K562 (cell line): Measurements from ENCODE around the gene C16orf95. TPM values are rescaled to one million over a fixed set of nuclear protein-coding genes. Genes with fewer than 3 reads are reported as not detected.

ENCODE experiments used
- CCAR2 ChIP-seq: fragments of 200-400 bp; formaldehyde crosslinking; IDR thresholded peaks from 2 replicates; pipeline ENCODE4 v1.6.1; 2017; ENCODE audit warnings: mild to moderate bottlenecking, low read depth, low read length
- CHD1 ChIP-seq: fragments of 200-600 bp; sonication (generic); IDR thresholded peaks from one replicate; pipeline ENCODE4 v1.6.1; 2012; ENCODE audit warnings: mild to moderate bottlenecking, moderate library complexity, low read length, inconsistent platforms
- E2F5 ChIP-seq: sonication (generic); formaldehyde crosslinking; IDR thresholded peaks from 2 replicates; pipeline ENCODE4 v1.8.0; 2022; ENCODE audit warnings: mild to moderate bottlenecking, missing genetic modification reagents
- HMGN3 ChIP-seq: IDR thresholded peaks from 2 replicates; pipeline ENCODE4 v1.6.1; 2011; ENCODE audit warnings: borderline replicate concordance, low read depth, mild to moderate bottlenecking, mixed read lengths, low read length; ENCODE audit not compliant: insufficient read length; ENCODE audit errors: extremely low read depth
- PCBP2 ChIP-seq: fragments of 200-400 bp; formaldehyde crosslinking; IDR thresholded peaks from 2 replicates; pipeline ENCODE4 v1.6.1; 2018; ENCODE audit warnings: low read length, low read depth, mild to moderate bottlenecking, moderate library complexity; ENCODE audit not compliant: poor library complexity, severe bottlenecking
- POLR3A ChIP-seq: IDR thresholded peaks from 2 replicates; pipeline ENCODE4 v1.6.1; 2011; ENCODE audit warnings: borderline replicate concordance, mild to moderate bottlenecking, moderate library complexity; ENCODE audit not compliant: insufficient read length, insufficient read depth; ENCODE audit errors: extremely low read depth
- REST ChIP-seq, 2 experiments: fragments of 450-650 bp; formaldehyde crosslinking in 1 of 2; IDR thresholded peaks; 2 replicates each; pipeline versions ENCODE4 v1.4.0 to v1.6.1; 2014 to 2020; ENCODE audit warnings: mild to moderate bottlenecking in 2 of 2, borderline replicate concordance in 1 of 2, low read depth in 1 of 2
- SIX5 ChIP-seq, 2 experiments: IDR thresholded peaks; 2 replicates each; pipeline ENCODE4 v1.6.1; 2011; ENCODE audit warnings: low read length in 2 of 2, borderline replicate concordance in 1 of 2, low read depth in 1 of 2, mild to moderate bottlenecking in 1 of 2, moderate library complexity in 1 of 2; ENCODE audit not compliant: insufficient read depth in 1 of 2
- SMC3 ChIP-seq: conservative IDR thresholded peaks from 2 replicates; pipeline ENCODE4 v1.6.1; 2011; ENCODE audit warnings: low read depth, low read length, improper control_type of control experiment; ENCODE audit not compliant: insufficient read depth
- SP2 ChIP-seq: IDR thresholded peaks from 2 replicates; pipeline ENCODE4 v1.6.1; 2011; ENCODE audit warnings: mild to moderate bottlenecking, low read depth, low read length, moderate library complexity; ENCODE audit not compliant: poor library complexity, severe bottlenecking; ENCODE audit errors: extremely low read depth
- ZBTB33 ChIP-seq: sonication (generic); formaldehyde crosslinking; IDR thresholded peaks from 2 replicates; pipeline ENCODE4 v1.8.1; 2023; ENCODE audit warnings: mild to moderate bottlenecking, missing genetic modification reagents
- ZC3H11A ChIP-seq: IDR thresholded peaks from 2 replicates; pipeline ENCODE4 v1.6.1; 2012; ENCODE audit warnings: low read depth, low read length, improper control_type of control experiment
- ZNF165 ChIP-seq: fragments of 250-450 bp; sonication (Bioruptor Pico); IDR thresholded peaks from 2 replicates; pipeline ENCODE4 v1.4.0; 2020; ENCODE audit warnings: borderline replicate concordance
- ZNF445 ChIP-seq: fragments of 250-450 bp; sonication (Bioruptor Pico); IDR thresholded peaks from 2 replicates; pipeline ENCODE4 v1.4.0; 2020; ENCODE audit warnings: low read depth, mild to moderate bottlenecking, moderate library complexity
- polyA plus RNA-seq, 8 experiments: library from polyadenylated mRNA; depleted of rRNA in 4 of 8; stranded (reverse) in 5 of 8; unstranded in 3 of 8; fragments of >200 nt; fragmentation: Nextera tagmentation in 2 of 8; fragmentation: Illumina TruSeq in 1 of 8; extraction: Ambion mirVana in 2 of 8; extraction: Trizol in 1 of 8; gene quantifications; 2 replicates each; pipeline versions ENCODE4 v1.2.1 to v1.2.3, GENCODE V29; 2011 to 2014; ENCODE audit warnings: inconsistent platforms in 1 of 8, missing spikeins in 1 of 8
- total RNA-seq, 7 experiments: library from RNA; depleted of rRNA in 6 of 7; stranded (reverse); fragments of >200 nt in 6 of 7; fragmentation: Illumina TruSeq in 2 of 7; extraction: Trizol in 2 of 7; gene quantifications; 2 replicates each; pipeline versions ENCODE4 v1.2.1 to v1.2.3, GENCODE V29; 2011 to 2021; ENCODE audit warnings: low replicate concordance in 1 of 7

C16orf95 gene
- total and polyA plus RNA-seq, 9 of the 15 experiments (the other 6 are each of a cell fraction or from before 2014, with no cell fraction given): 6.5 to 20.5 (median 9.4) TPM

- TF ChIP-seq REST (IDR thresholded peaks at IDR 0.05; ENCODE audit: borderline replicate concordance): peak; percentile 67; the same call in 1 of the 2 replicates
- TF ChIP-seq REST (CRISPR knock-in tag; IDR thresholded peaks at IDR 0.05; ENCODE audit: low read depth): no peak
- TF ChIP-seq ZC3H11A: no peak
- TF ChIP-seq E2F5: no peak
- TF ChIP-seq CHD1: no peak
- TF ChIP-seq PCBP2: no peak
- TF ChIP-seq HMGN3: peak; percentile 22
- TF ChIP-seq POLR3A: no peak
- no peak for TF ChIP-seq ZNF165 (CRISPR knock-in tag)
- no peak for TF ChIP-seq SIX5 (IDR thresholded peaks at IDR 0.05; ENCODE audit: borderline replicate concordance in 1 of 2, insufficient read depth in 1 of 2, low read depth in 1 of 2, low read length in 2 of 2)
- TF ChIP-seq SMC3: peak; percentile 80
- TF ChIP-seq ZNF445 (CRISPR knock-in tag): no peak
- TF ChIP-seq CCAR2: no peak
- no peak for TF ChIP-seq SP2
- TF ChIP-seq ZBTB33 (CRISPR knock-in tag): peak; percentile 54; the same call in 1 of the 2 replicates
Measured at GRCh38 chr16:87278191-87279093, 38.8 kb downstream of the C16orf95 start (continued).
